ENCODE results near the gene GCNT2. TPM values are rescaled to one million over a fixed set of nuclear protein-coding genes. Genes with fewer than 3 reads are reported as not detected.
A peak's percentile ranks its signal among the peaks of the same experiment; 100 is the strongest.
"Not testable (repeated sequence)": the region's sequence is repeated elsewhere in the genome, so short reads cannot be mapped to it uniquely, and the experiment has no call there.

Gene GCNT2
- total RNA-seq, 1 experiment from 2014 or later, result 51.2 TPM

DNA sequence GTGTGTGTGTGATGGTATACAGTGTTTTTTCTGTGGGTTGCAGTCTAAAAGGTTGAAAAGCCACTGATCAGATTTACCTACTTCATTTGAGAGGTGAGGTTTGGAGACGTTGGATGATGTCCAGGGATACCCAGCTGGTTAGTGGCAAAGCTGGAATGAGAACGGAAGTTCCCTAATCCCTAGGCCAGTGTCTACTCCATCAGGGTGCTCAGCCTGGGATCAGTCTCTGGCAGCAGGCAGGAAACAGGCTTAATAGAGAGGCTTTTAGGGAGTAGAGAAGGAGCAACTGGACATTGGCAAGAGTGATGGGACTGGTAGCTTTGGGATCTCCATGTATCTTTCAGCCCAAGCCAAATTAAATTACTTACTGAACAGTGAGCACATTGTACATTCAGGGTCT is 92.6 kb downstream of the GCNT2 start (continued):
- TF ChIP-seq, protein P1, sequence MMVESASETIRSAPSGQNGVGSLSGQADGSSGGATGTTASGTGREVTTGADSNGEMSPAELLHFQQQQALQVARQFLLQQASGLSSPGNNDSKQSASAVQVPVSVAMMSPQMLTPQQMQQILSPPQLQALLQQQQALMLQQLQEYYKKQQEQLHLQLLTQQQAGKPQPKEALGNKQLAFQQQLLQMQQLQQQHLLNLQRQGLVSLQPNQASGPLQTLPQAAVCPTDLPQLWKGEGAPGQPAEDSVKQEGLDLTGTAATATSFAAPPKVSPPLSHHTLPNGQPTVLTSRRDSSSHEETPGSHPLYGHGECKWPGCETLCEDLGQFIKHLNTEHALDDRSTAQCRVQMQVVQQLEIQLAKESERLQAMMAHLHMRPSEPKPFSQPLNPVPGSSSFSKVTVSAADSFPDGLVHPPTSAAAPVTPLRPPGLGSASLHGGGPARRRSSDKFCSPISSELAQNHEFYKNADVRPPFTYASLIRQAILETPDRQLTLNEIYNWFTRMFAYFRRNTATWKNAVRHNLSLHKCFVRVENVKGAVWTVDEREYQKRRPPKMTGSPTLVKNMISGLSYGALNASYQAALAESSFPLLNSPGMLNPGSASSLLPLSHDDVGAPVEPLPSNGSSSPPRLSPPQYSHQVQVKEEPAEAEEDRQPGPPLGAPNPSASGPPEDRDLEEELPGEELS (CRISPR knock-in tag; IDR thresholded peaks at IDR 0.05), result no peak

DNA sequence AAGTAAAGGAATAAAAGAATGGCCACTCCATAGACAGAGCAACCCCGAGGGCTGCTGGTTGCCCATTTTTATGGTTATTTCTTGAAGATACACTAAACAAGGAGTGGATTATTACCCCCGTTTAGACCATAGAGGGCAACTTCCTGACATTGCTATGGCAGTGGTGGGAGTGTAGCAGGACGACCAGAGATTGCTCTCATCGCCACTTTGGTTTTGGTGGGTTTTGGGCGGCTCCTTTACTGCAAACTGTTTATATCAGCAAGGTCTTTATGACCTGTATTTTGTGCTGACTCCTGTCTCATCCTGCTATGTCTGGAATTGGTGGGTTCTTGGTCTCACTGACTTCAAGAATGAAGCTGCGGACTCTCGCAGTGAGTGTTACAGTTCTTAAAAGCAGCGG is 94.5 kb downstream of the GCNT2 start:
- no peak overlapping the region for H3K4me3 Mint-ChIP-seq
- ChIA-PET POLR2A (no interaction called here), CTCF (interaction anchor here (1.7 kb wide), 1 partner anchor 105 kb away, joined by 4 read pairs; no protein-coding TSS in a partner anchor)
- H3K4me1 Mint-ChIP-seq, result peaks cover 28% of the 10 kb centered on the region
- peak overlapping the region; percentile 63 for H3K27ac Mint-ChIP-seq
- TF ChIP-seq, protein P2, sequence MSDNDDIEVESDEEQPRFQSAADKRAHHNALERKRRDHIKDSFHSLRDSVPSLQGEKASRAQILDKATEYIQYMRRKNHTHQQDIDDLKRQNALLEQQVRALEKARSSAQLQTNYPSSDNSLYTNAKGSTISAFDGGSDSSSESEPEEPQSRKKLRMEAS (CRISPR knock-in tag; IDR thresholded peaks at IDR 0.05), result no peak
- TF ChIP-seq FOXP1 (CRISPR knock-in tag; IDR thresholded peaks at IDR 0.05; ENCODE audit: borderline replicate concordance), result no peak
- TF ChIP-seq, protein P3, sequence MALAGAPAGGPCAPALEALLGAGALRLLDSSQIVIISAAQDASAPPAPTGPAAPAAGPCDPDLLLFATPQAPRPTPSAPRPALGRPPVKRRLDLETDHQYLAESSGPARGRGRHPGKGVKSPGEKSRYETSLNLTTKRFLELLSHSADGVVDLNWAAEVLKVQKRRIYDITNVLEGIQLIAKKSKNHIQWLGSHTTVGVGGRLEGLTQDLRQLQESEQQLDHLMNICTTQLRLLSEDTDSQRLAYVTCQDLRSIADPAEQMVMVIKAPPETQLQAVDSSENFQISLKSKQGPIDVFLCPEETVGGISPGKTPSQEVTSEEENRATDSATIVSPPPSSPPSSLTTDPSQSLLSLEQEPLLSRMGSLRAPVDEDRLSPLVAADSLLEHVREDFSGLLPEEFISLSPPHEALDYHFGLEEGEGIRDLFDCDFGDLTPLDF (CRISPR knock-in tag; IDR thresholded peaks at IDR 0.05), result no peak
- no peaks in the 10 kb centered on the region; the same call in 1 of the 2 replicates for H3K27me3 Mint-ChIP-seq (ENCODE audit: low read depth)
- H3K9me3 Mint-ChIP-seq, result peaks cover 9% of the 10 kb centered on the region
- no peak for ATAC-seq
- DNase-seq (ENCODE audit: low spot score), result no peak
- H3K36me3 Mint-ChIP-seq, result peaks cover 32% of the 10 kb centered on the region

DNA sequence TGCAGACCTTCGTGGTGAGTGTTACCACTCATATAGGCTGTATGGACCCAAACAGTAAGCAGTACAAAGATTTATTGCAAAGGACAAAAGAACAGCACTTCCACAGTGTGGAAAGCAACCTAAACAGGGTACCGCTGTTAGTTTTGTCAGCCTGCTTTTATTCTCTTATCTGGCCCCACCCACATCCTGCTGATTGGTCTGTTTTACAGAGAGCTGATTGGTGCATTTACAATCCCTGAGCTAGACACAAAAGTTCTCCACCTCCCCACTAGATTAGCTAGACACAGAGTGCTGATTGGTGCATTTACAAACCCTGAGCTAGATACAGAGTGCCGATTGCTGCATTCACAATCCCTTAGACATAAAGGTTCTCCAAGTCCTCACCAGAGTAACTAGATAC is 95.1 kb downstream of the GCNT2 start:
- H3K9me3 Mint-ChIP-seq, result peaks cover 10% of the 10 kb centered on the region
- DNase-seq (ENCODE audit: low spot score); H3K4me3 Mint-ChIP-seq; ATAC-seq; H3K27me3 Mint-ChIP-seq (ENCODE audit: low read depth); POLR2A ChIA-PET: not testable (repeated sequence)
- H3K27ac Mint-ChIP-seq, result peak overlapping the region; percentile 50
- H3K36me3 Mint-ChIP-seq, result peaks cover 38% of the 10 kb centered on the region
- CTCF ChIA-PET, result interaction anchor here (1.7 kb wide), 1 partner anchor 105 kb away, joined by 4 read pairs; no protein-coding TSS in a partner anchor
- TF ChIP-seq NFYB (CRISPR knock-in tag; conservative IDR thresholded peaks at IDR 0.05; ENCODE audit: low read depth), result peak; percentile 60
- H3K4me1 Mint-ChIP-seq, result peaks cover 28% of the 10 kb centered on the region

DNA sequence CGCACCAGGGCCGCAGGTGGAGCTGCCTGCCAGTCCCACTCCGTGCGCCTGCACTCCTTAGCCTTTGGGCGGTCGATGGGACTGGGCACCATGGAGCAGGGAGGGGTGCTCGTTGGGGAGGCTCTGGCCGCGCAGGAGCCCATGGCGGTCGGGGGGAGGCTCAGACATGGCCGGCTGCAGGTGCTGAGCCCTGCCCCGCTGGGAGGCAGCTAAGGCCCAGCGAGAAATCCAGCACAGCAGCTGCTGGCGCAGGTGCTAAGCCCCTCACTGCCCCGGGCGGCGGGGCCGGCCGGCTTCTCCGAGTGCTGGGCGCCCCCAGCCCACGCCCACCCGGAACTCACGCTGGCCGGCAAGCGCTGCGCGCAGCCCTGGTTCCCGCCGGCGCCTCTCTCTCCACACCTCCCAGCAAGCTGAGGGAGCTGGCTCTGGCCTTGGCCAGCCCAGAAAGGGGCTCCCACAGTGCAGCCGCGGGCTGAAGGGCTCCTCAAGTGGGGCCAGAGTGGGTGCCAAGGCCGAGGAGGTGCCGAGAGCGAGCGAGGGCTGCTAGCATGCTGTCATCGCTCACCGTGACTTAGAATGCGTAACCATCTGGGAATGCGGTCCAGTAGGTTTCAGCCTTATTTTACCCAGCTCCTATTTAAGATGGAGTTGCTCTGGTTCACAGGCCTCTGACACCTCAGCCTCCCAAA is 96.0 kb downstream of the GCNT2 start:
- peaks cover 47% of the 10 kb centered on the region for H3K36me3 Mint-ChIP-seq
- TF ChIP-seq ZNF396 (CRISPR knock-in tag; IDR thresholded peaks at IDR 0.05; ENCODE audit: borderline replicate concordance) (no peak), SMAD3 (CRISPR knock-in tag; IDR thresholded peaks at IDR 0.05; ENCODE audit: borderline replicate concordance) (no peak), MXD4 (CRISPR knock-in tag; IDR thresholded peaks at IDR 0.05; ENCODE audit: borderline replicate concordance) (no peak), RORB (CRISPR knock-in tag; IDR thresholded peaks at IDR 0.05) (no peak), IRF2 (CRISPR knock-in tag; IDR thresholded peaks at IDR 0.05; ENCODE audit: borderline replicate concordance, low read depth) (no peak), SMAD4 (CRISPR knock-in tag; IDR thresholded peaks at IDR 0.05) (no peak)
- TF ChIP-seq, protein P4, sequence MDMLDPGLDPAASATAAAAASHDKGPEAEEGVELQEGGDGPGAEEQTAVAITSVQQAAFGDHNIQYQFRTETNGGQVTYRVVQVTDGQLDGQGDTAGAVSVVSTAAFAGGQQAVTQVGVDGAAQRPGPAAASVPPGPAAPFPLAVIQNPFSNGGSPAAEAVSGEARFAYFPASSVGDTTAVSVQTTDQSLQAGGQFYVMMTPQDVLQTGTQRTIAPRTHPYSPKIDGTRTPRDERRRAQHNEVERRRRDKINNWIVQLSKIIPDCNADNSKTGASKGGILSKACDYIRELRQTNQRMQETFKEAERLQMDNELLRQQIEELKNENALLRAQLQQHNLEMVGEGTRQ (CRISPR knock-in tag; IDR thresholded peaks at IDR 0.05), result no peak
- TF ChIP-seq, protein P5, sequence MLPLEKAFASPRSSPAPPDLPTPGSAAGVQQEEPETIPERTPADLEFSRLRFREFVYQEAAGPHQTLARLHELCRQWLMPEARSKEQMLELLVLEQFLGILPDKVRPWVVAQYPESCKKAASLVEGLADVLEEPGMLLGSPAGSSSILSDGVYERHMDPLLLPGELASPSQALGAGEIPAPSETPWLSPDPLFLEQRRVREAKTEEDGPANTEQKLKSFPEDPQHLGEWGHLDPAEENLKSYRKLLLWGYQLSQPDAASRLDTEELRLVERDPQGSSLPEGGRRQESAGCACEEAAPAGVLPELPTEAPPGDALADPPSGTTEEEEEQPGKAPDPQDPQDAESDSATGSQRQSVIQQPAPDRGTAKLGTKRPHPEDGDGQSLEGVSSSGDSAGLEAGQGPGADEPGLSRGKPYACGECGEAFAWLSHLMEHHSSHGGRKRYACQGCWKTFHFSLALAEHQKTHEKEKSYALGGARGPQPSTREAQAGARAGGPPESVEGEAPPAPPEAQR (CRISPR knock-in tag; IDR thresholded peaks at IDR 0.05), result no peak
- TF ChIP-seq, protein P6, sequence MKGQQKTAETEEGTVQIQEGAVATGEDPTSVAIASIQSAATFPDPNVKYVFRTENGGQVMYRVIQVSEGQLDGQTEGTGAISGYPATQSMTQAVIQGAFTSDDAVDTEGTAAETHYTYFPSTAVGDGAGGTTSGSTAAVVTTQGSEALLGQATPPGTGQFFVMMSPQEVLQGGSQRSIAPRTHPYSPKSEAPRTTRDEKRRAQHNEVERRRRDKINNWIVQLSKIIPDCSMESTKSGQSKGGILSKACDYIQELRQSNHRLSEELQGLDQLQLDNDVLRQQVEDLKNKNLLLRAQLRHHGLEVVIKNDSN (CRISPR knock-in tag; IDR thresholded peaks at IDR 0.05), result no peak
- ChIA-PET CTCF (interaction anchor here (0.6 to 1.7 kb wide), 3 partner anchors 37 to 120 kb away, joined by 3 to 4 read pairs (median 4); no protein-coding TSS in a partner anchor), POLR2A (interaction anchor here (1.1 kb wide), 1 partner anchor 57 kb away, joined by 3 read pairs; no protein-coding TSS in a partner anchor)
- ATAC-seq (no peak), DNase-seq (ENCODE audit: low spot score) (no peak)
- no peak overlapping the region for H3K4me3 Mint-ChIP-seq
- peaks cover 12% of the 10 kb centered on the region for H3K9me3 Mint-ChIP-seq
- H3K4me1 Mint-ChIP-seq, result peaks cover 26% of the 10 kb centered on the region
- no peaks in the 10 kb centered on the region; the same call in 1 of the 2 replicates for H3K27me3 Mint-ChIP-seq (ENCODE audit: low read depth)
- H3K27ac Mint-ChIP-seq, result no peak overlapping the region
